Esophagus muscularis mucosa (tissue), 4 donors: ENCODE measurements around the gene ABCA3. TPM values are rescaled to one million over a fixed set of nuclear protein-coding genes. Genes with fewer than 3 reads are reported as not detected.

ENCODE experiments used
- DNase-seq: peaks from one replicate; pipeline ENCODE4 v3.0.0-alpha.2; 2017; ENCODE audit errors: extremely low spot score
- H3K27ac ChIP-seq, 4 donors: fragments of 200-600 bp; sonication (generic); replicated peaks in 1 of 4; 1 replicate in 3 of 4; 2 replicates in 1 of 4; pipeline ENCODE4 v1.5.1; 2016 to 2019; ENCODE audit warnings: mild to moderate bottlenecking in 1 of 4
- H3K27me3 ChIP-seq, 4 donors: fragments of 200-600 bp; sonication (generic); one replicate each; pipeline versions ENCODE4 v1.5.1 to v1.6.0; 2016 to 2019
- H3K36me3 ChIP-seq, 4 donors: fragments of 200-600 bp; sonication (generic); one replicate each; pipeline ENCODE4 v1.5.1; 2016 to 2019
- H3K4me1 ChIP-seq, 4 donors: fragments of 200-600 bp; sonication (generic); one replicate each; pipeline ENCODE4 v1.5.1; 2016 to 2019
- H3K4me3 ChIP-seq, 4 donors: fragments of 200-600 bp; sonication (generic); 1 replicate in 2 of 4; 2 replicates in 2 of 4; pipeline ENCODE4 v1.5.1; 2016 to 2019; ENCODE audit warnings: mild to moderate bottlenecking in 4 of 4, moderate library complexity in 1 of 4
- H3K9me3 ChIP-seq, 4 donors: fragments of 200-600 bp; sonication (generic); 1 replicate in 3 of 4; 2 replicates in 1 of 4; pipeline ENCODE4 v1.5.1; 2016 to 2019
- CTCF ChIP-seq, 3 experiments: fragments of 200-600 bp in 2 of 3; fragments of 450-650 bp in 1 of 3; sonication (generic) in 2 of 3; IDR thresholded peaks; one replicate each; pipeline ENCODE4 v1.5.1; 2017 to 2019; ENCODE audit warnings: antibody characterized with exemption in 3 of 3, mild to moderate bottlenecking in 2 of 3, moderate library complexity in 1 of 3
- EP300 ChIP-seq: sonication (generic); formaldehyde crosslinking; IDR thresholded peaks from one replicate; pipeline ENCODE4 v1.6.1; 2017; ENCODE audit warnings: antibody characterized with exemption
- POLR2A ChIP-seq: fragments of 450-650 bp; IDR thresholded peaks from one replicate; pipeline ENCODE4 v1.6.1; 2017; ENCODE audit warnings: antibody characterized with exemption, moderate library complexity, mild to moderate bottlenecking, low read depth
- POLR2AphosphoS5 ChIP-seq, 2 donors: sonication (generic); formaldehyde crosslinking; IDR thresholded peaks; one replicate each; pipeline ENCODE4 v1.6.1; 2017; ENCODE audit warnings: antibody characterized with exemption in 2 of 2
- WGBS: methylation state at CpG from one replicate; pipeline ENCODE4 v1.1.5; 2018; 5-methylcytosine and 5-hydroxymethylcytosine counted together
- intact Hi-C: fragments of 100-400 bp; cut with DNase I; formaldehyde crosslinking; loops from one replicate; pipeline ENCODE4 v1.15.1; 2023
- total RNA-seq, 4 donors: library from RNA; depleted of rRNA; stranded (reverse); fragments of >200 nt; gene quantifications; one replicate each; pipeline versions ENCODE4 v1.1.0 to v1.2.1, GENCODE V29; 2016

ABCA3 gene
- total RNA-seq, 4 donors from 2014 or later: 10.4 to 30.7 (median 18.1) TPM

- no peak overlapping the region for H3K27ac ChIP-seq
- no peak for DNase-seq
- intact Hi-C loops: no loop called here
- WGBS: 78% methylated on average over 6 of the region's 16 CpGs
- no peaks in the 10 kb centered on the region for H3K27me3 ChIP-seq
- H3K9me3 ChIP-seq: no peaks in the 10 kb centered on the region
- no peak overlapping the region for H3K4me3 ChIP-seq
- H3K4me1 ChIP-seq: peaks cover 10 to 36% (median 24%) of the 10 kb centered on the region in 4 donors
- TF ChIP-seq EP300 (no peak), POLR2A (no peak), POLR2AphosphoS5 (IDR thresholded peaks at IDR 0.05) (no peak), CTCF (IDR thresholded peaks at IDR 0.05) (no peak)
- peaks cover 7 to 38% (median 16%) of the 10 kb centered on the region in 4 donors for H3K36me3 ChIP-seq
Measured at GRCh38 chr16:2273484-2273883, 67.0 kb downstream of the ABCA3 start.

- Histone ChIP-seq H3K4me1 (peaks cover 12 to 41% (median 26%) of the 10 kb centered on the region in 4 donors), H3K4me3 (no peak overlapping the region), H3K36me3 (peaks cover 0 to 23% (median 4%) of the 10 kb centered on the region in 4 donors), H3K27me3 (no peaks in the 10 kb centered on the region), H3K27ac (no peak overlapping the region), H3K9me3 (no peaks in the 10 kb centered on the region)
- intact Hi-C loops: no loop called here
- 85% methylated on average over 10 of the region's 14 CpGs for WGBS
- no peak for DNase-seq
- TF ChIP-seq CTCF (IDR thresholded peaks at IDR 0.05) (no peak), POLR2A (no peak), EP300 (no peak), POLR2AphosphoS5 (IDR thresholded peaks at IDR 0.05) (no peak)
Measured at GRCh38 chr16:2271848-2272461, 68.6 kb downstream of the ABCA3 start.

- intact Hi-C loops: no loop called here
- no peak overlapping the region for H3K4me3 ChIP-seq
- H3K27ac ChIP-seq: no peak overlapping the region
- TF ChIP-seq POLR2AphosphoS5 (IDR thresholded peaks at IDR 0.05) (no peak), POLR2A (no peak), CTCF (IDR thresholded peaks at IDR 0.05) (no peak), EP300 (no peak)
- H3K36me3 ChIP-seq: peaks cover 0 to 14% (median 1%) of the 10 kb centered on the region in 4 donors
- 93% methylated on average over 9 of the region's 15 CpGs for WGBS
- DNase-seq: no peak
- H3K27me3 ChIP-seq: no peaks in the 10 kb centered on the region
- peaks cover 20 to 51% (median 37%) of the 10 kb centered on the region in 4 donors for H3K4me1 ChIP-seq
- no peaks in the 10 kb centered on the region for H3K9me3 ChIP-seq
Measured at GRCh38 chr16:2270588-2271470, 69.7 kb downstream of the ABCA3 start.

GRCh38 chr16:2270070-2270462 lies 70.5 kb downstream of the ABCA3 start:
- Histone ChIP-seq H3K36me3 (peaks cover 0 to 14% (median 2%) of the 10 kb centered on the region in 4 donors), H3K27ac (peak overlapping the region in 2 of 4 donors; percentile 87 to 97), H3K4me3 (no peak overlapping the region), H3K4me1 (peaks cover 26 to 59% (median 45%) of the 10 kb centered on the region in 4 donors), H3K9me3 (no peaks in the 10 kb centered on the region), H3K27me3 (no peaks in the 10 kb centered on the region)
- no peak for TF ChIP-seq POLR2AphosphoS5 (IDR thresholded peaks at IDR 0.05)
- no peak for TF ChIP-seq EP300
- no peak for TF ChIP-seq POLR2A
- no peak for TF ChIP-seq CTCF (IDR thresholded peaks at IDR 0.05)
- no peak for DNase-seq
- intact Hi-C loops: no loop called here
- WGBS: 81% methylated on average over 8 of the region's 9 CpGs
